Stimulated activated CD4-positive, alpha-beta T cell treated with anti-CD3 and anti-CD28 coated beads, Interleukin-15, amount 100 ng/mL, for 48 hours (primary cell): Measurements from ENCODE around the gene OR52E6.

Source experiments
- DNase-seq, 2 donors: peaks; one replicate each; pipeline ENCODE4 v3.0.0-alpha.2; 2020; ENCODE audit warnings: low read depth in 2 of 2

The OR52E6 gene

GRCh38 chr11:5841797-5842196 lies at the start of gene OR52E6:
TSS of gene OR52E6 (minus strand) at chr11:5841897. CDS start at chr11:5841897, 0 bp downstream.
- no peak for DNase-seq

- no peak for DNase-seq
Measured at GRCh38 chr11:5891216-5891800, 49.6 kb upstream of the OR52E6 start.

GRCh38 chr11:5887661-5888060 lies 46.0 kb upstream of the OR52E6 start:
- DNase-seq, result no peak

- no peak for DNase-seq
Measured at GRCh38 chr11:5887172-5887571, 45.5 kb upstream of the OR52E6 start.

GRCh38 chr11:5881756-5882155 lies 40.1 kb upstream of the OR52E6 start:
- no peak for DNase-seq

- DNase-seq, result no peak
Measured at GRCh38 chr11:5880329-5880728, 38.6 kb upstream of the OR52E6 start, which contains the start of gene OR52E4. TSS of gene OR52E4 (plus strand) at chr11:5880629. CDS start at chr11:5884293, 3,664 bp downstream.

GRCh38 chr11:5878564-5878963 lies 36.9 kb upstream of the OR52E6 start:
- DNase-seq, result no peak

GRCh38 chr11:5865826-5866225 lies 24.1 kb upstream of the OR52E6 start:
- no peak for DNase-seq

GRCh38 chr11:5857590-5857989 lies 15.9 kb upstream of the OR52E6 start, which contains the start of gene OR52E8:
TSS of gene OR52E8 (minus strand) at chr11:5857690. CDS start at chr11:5857690, 0 bp downstream.
- no peak for DNase-seq

- no peak for DNase-seq
Measured at GRCh38 chr11:5851002-5851401, 9.3 kb upstream of the OR52E6 start.

- DNase-seq, result no peak
Measured at GRCh38 chr11:5847711-5848110, 6.0 kb upstream of the OR52E6 start.

GRCh38 chr11:5846701-5847100 lies 5.0 kb upstream of the OR52E6 start:
- DNase-seq, result no peak

- DNase-seq, result no peak
Measured at GRCh38 chr11:5837695-5838094, 4.0 kb downstream of the OR52E6 start.

- DNase-seq, result no peak
Measured at GRCh38 chr11:5833446-5833845, 8.3 kb downstream of the OR52E6 start.

GRCh38 chr11:5831196-5831829 lies 10.4 kb downstream of the OR52E6 start:
- DNase-seq, result no peak

- DNase-seq, result no peak
Measured at GRCh38 chr11:5818245-5818886, 23.3 kb downstream of the OR52E6 start.

GRCh38 chr11:5815534-5815933 lies 26.2 kb downstream of the OR52E6 start:
- no peak for DNase-seq

GRCh38 chr11:5809905-5810795 lies 31.5 kb downstream of the OR52E6 start:
- no peak for DNase-seq

GRCh38 chr11:5809122-5809519 lies 32.6 kb downstream of the OR52E6 start:
- peak in 1 of 2 donors; percentile 0 for DNase-seq

GRCh38 chr11:5808500-5809121 lies 33.1 kb downstream of the OR52E6 start, which contains the start of gene OR52N2:
TSS of gene OR52N2 (plus strand) at chr11:5808924. CDS start at chr11:5820336, 11,412 bp downstream.
- DNase-seq, result peak; percentile 21 to 60

- DNase-seq, result no peak
Measured at GRCh38 chr11:5807580-5807979, 34.1 kb downstream of the OR52E6 start.
